Left kidney (tissue), 2 donors: ENCODE results near the gene COA4. TPM values are rescaled to one million over a fixed set of nuclear protein-coding genes. Genes with fewer than 3 reads are reported as not detected.

Experiments
- DNase-seq: peaks from one replicate; pipeline ENCODE4 v3.0.0-alpha.2; 2013
- polyA plus RNA-seq: library from polyadenylated mRNA; unstranded; fragments of 120-200 nt; gene quantifications from one replicate; pipeline ENCODE4 v1.2.1, GENCODE V29; 2013; ENCODE audit not compliant: insufficient read length

COA4 gene
- polyA plus RNA-seq, 1 donor: 61.1 TPM

GRCh38 chr11:73869332-73869949 lies 7.2 kb downstream of the COA4 start:
- no peak for DNase-seq

- DNase-seq: peak; percentile 56
These were observed 10.1 kb downstream of the COA4 start for GRCh38 chr11:73866586-73866996.

GRCh38 chr11:73866095-73866579 lies 10.5 kb downstream of the COA4 start:
- DNase-seq: no peak

DNA sequence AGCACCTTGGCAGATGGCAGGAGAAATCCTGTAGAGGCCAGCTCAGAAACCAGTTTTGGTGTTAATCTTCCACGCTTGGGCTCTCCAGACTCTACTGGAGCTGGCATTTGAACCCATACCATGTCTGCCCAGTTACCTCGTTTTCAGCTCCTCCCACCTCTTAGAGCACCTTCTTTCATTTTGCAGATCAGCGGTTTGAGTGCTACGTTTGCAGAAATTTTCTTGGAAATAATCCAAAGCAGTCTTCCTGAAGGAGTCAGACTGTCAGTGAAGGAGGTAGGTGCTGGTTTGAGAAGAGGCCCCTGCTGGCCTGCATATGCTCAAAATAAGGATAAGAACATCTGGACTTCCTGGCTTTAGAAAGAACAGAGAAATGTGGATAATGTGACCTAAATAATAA lies 13.7 kb downstream of the COA4 start:
- DNase-seq: no peak

DNA sequence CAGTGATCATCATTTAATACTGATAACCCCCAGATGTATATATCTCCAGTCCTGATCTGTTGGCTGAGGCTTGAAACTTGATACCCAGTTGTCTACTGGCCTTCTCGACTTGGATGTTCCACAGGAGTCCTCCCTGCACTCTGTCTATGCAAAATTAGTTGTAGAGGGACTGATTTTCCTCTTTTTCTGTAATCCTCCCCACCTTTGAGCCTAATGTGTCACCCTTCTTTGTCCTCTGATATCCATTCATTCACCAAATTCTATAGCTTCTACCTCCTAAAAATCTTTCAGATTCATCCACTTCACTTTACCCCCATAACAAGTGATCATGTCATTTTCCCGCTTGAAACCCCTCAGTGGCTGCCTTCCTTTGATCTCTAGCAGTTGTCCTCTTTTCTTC lies 16.4 kb downstream of the COA4 start:
- DNase-seq: no peak

DNA sequence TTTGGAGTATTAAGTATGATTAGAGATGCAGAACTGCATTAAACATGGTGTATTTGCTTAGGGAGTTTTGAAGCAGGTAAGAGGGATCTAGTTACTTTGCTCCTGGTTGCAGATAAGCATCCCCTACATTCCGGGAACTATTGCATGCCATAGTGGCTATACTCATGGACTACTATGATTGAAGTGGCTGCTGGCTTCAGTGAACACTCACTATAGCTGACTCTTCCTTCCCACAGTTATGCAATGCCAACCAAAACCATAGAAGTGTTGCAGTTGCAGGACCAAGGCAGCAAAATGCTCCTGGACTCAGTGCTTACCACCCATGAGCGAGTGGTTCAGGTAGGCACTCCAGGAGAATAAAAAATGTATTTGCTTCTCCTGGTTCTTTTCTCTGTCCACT lies 17.0 kb downstream of the COA4 start:
- DNase-seq: no peak

DNA sequence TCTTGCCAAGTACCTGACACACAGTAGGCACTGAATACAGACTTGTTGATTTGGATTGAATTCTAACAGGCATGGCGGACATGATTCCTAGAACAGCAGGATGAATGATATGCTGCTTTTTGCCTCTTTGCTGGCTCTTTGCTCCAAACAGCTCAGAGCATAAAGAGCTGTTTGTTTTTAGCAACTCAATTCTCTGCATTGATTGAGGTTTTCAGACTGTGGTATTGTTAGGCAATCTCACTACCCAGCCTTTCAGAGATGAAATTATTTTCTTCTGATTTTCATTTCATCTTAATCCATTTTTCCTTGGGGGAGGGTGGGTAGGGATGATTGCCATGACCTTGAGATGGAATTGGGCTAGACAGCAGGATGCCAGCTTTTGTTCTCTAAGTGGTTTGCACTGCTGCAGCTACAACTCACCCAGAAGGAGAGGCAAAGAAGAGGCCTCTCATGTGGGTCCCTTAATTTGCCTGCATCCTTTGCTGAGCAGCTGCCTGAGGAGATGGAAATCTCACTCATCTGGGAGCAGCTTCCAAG lies 20.5 kb downstream of the COA4 start:
- DNase-seq: no peak

- DNase-seq: no peak
These were observed 22.0 kb downstream of the COA4 start for GRCh38 chr11:73854680-73855079.

DNA sequence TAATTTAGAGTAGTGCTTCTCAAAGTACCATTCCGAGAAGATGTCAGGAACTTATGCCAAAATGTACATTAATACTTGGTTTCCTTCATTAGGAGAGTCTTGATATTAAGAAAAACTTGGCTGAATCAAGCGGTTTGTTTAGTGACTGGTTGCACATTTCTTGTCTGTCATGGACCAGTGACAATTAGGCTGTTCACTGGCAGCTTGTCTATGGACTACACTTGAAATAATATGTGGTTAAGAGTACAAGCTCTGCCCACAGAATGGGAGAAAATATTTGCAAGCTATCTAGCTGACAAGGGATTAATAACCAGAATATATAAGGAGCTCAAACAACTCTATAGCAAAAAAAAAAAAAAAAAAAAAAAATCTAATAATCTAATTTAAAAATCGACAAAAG lies 24.6 kb downstream of the COA4 start:
- DNase-seq: no peak

DNA sequence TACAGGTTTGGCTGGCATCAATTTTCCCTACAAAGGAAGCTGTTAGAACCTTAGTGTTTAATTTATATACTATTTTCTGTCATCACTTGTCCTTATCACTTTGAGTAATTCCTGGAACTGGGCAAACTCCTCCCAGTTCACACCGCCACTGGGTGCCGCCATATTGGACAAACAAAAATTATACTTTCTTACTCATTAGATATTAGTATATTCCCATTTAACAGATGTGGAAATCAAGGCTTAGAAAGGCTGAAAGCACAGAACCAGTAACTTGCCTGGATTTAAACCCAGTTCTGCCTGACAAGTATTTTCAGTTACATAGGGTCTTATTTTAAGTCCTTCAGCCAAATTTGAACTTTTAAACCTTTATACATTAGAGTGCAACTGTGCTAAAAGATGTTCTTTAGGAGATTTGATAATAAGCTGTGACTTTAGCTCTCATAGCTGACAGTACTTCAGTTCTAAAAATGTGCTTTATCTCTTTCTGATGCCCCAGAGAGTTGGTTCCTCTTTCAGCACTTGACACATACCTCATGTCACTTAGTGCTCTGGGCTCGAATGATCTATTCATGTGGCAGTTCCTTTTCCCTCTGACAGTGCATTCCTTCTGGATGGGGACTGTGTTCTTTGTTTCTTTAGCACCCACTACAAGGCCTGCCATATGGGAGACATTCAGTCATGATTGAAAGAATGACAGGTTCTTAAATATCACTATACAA lies 25.4 kb downstream of the COA4 start:
- no peak for DNase-seq

GRCh38 chr11:73839123-73839457 lies 37.6 kb downstream of the COA4 start:
- no peak for DNase-seq

DNA sequence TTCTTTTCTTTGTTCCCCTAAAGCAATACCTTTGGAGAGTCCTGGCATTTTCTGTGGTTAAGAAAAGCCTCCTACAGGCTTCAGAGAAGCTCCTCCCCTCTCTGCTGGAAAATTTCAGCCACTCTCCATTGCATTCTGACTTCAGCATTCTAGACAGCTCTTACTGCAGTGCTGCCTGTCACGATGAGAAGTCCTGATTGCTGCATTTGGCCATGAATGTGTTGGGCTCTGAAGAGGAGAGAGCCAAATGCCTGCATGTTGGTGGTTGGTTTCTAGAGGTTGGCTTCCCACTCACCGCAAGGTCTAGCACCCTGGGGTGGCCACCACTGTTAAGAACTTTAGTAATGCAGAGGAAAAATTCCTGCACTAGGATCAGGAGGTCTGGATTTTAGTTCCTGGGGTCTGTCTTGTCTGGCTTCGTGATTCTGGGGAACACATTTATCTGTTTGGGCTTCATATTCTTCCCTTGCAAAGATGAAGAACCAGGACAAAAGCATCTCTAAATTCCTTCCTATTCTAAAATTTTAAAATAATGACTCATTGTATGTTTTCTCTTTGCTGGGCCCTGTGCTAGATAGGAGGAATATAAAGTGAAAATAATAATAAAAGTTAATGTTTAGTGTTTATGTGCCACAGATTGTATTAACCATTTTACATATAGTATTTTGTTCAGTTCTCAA lies 38.1 kb downstream of the COA4 start:
- no peak for DNase-seq

DNA sequence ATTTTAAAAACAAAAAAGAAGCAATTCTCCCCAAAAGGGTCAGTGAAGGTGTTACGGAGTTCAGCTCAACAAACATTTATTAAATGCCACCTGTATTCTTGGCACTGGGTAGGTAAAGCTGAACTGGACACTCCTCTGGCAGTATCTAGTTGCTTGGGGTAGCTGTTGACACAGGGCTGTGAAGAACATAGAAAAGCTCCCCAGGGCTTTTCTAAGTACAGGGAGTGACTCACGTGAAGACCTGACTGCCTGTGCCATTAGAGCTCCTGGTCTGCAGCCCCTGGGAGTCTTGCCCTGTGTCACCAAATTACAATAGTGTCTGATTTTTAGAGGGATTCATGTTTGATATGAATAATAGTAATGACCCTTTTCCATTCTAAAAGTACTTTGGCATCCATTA lies 43.6 kb downstream of the COA4 start:
- DNase-seq: no peak

GRCh38 chr11:73830261-73830660 lies 46.4 kb downstream of the COA4 start:
- no peak for DNase-seq

Other genes with a start within 250 kb of the COA4 start
- 9.0 TPM for gene PLEKHB1, start 230.3 kb downstream of the COA4 start, polyA plus RNA-seq
- 115 TPM for gene RAB6A, start 115.8 kb downstream of the COA4 start, polyA plus RNA-seq
- 66.8 TPM for gene MRPL48, start 89.0 kb downstream of the COA4 start, polyA plus RNA-seq
- gene PAAF1, start 153 bp upstream of the COA4 start, polyA plus RNA-seq: 40.1 TPM
- 3.7 TPM for gene DNAJB13, start 74.2 kb upstream of the COA4 start, polyA plus RNA-seq
- gene UCP2, start 106.0 kb upstream of the COA4 start, polyA plus RNA-seq: 68.7 TPM
- 4.8 TPM for gene UCP3, start 132.2 kb upstream of the COA4 start, polyA plus RNA-seq